Memory B cell (primary cell): ENCODE measurements around the gene TUBB3.

ENCODE experiments used
- ATAC-seq: fragments of 150-1000 bp; cut with Tn5 transposase; 2 replicates; pipeline ENCODE4 v1.10.0; 2021; ENCODE audit warnings: low read depth, mild to moderate bottlenecking, moderate library complexity
- DNase-seq, 2 donors: peaks; one replicate each; pipeline ENCODE4 v3.0.0; 2022; ENCODE audit warnings: low spot score in 2 of 2
- H3K27ac Mint-ChIP-seq: one replicate; pipeline ENCODE4 v1.8.0; 2022; ENCODE audit warnings: mild to moderate bottlenecking, moderate library complexity, mixed read lengths
- H3K27me3 Mint-ChIP-seq: one replicate; pipeline ENCODE4 v1.8.0; 2022; ENCODE audit warnings: mixed read lengths
- H3K36me3 Mint-ChIP-seq: one replicate; pipeline ENCODE4 v1.8.0; 2022; ENCODE audit warnings: mild to moderate bottlenecking, mixed read lengths
- H3K4me1 Mint-ChIP-seq: one replicate; pipeline ENCODE4 v1.8.0; 2022; ENCODE audit warnings: mixed read lengths
- H3K4me3 Mint-ChIP-seq: one replicate; pipeline ENCODE4 v1.8.0; 2022; ENCODE audit warnings: mild to moderate bottlenecking, moderate library complexity, mixed read lengths
- H3K9me3 Mint-ChIP-seq: one replicate; pipeline ENCODE4 v1.8.0; 2022; ENCODE audit warnings: mixed read lengths

Gene TUBB3

GRCh38 chr16:89918453-89919347 lies 4.4 kb upstream of the TUBB3 start, which contains the start of gene MC1R:
MC1R (plus strand) TSS chr16:89918862; CDS start chr16:89919259, 397 bp downstream.
- Mint-ChIP-seq H3K4me3 (peak within 1 kb of the TSS; percentile 65), H3K27ac (no peak within 1 kb of the TSS), H3K27me3 (peaks cover 13% of the 10 kb centered on the region), H3K4me1 (peaks cover 13% of the 10 kb centered on the region), H3K9me3 (no peaks in the 10 kb centered on the region), H3K36me3 (no peaks in the 10 kb centered on the region)
- DNase-seq (no peak), ATAC-seq (peak; percentile 23)

- H3K4me1 Mint-ChIP-seq = peaks cover 11% of the 10 kb centered on the region
- no peak for DNase-seq
- no peaks in the 10 kb centered on the region for H3K36me3 Mint-ChIP-seq
- peak overlapping the region; percentile 6 for H3K4me3 Mint-ChIP-seq
- no peaks in the 10 kb centered on the region for H3K9me3 Mint-ChIP-seq
- no peak for ATAC-seq
- H3K27me3 Mint-ChIP-seq = peaks cover 13% of the 10 kb centered on the region
- no peak overlapping the region for H3K27ac Mint-ChIP-seq
These were observed 3.4 kb upstream of the TUBB3 start for GRCh38 chr16:89919535-89920406.

- H3K36me3 Mint-ChIP-seq = no peaks in the 10 kb centered on the region
- H3K4me1 Mint-ChIP-seq = peaks cover 11% of the 10 kb centered on the region
- DNase-seq (no peak), ATAC-seq (no peak)
- peaks cover 13% of the 10 kb centered on the region for H3K27me3 Mint-ChIP-seq
- no peaks in the 10 kb centered on the region for H3K9me3 Mint-ChIP-seq
- no peak overlapping the region for H3K4me3 Mint-ChIP-seq
- H3K27ac Mint-ChIP-seq = no peak overlapping the region
These were observed 2.4 kb upstream of the TUBB3 start for GRCh38 chr16:89920723-89921122.

- DNase-seq = no peak
- Mint-ChIP-seq H3K9me3 (no peaks in the 10 kb centered on the region), H3K4me3 (no peak overlapping the region), H3K27ac (no peak overlapping the region), H3K4me1 (peaks cover 11% of the 10 kb centered on the region), H3K27me3 (peaks cover 13% of the 10 kb centered on the region), H3K36me3 (no peaks in the 10 kb centered on the region)
- no peak for ATAC-seq
These were observed 1.9 kb upstream of the TUBB3 start for GRCh38 chr16:89921131-89921701.

GRCh38 chr16:89921702-89922476 lies 1.3 kb upstream of the TUBB3 start:
- no peaks in the 10 kb centered on the region for H3K9me3 Mint-ChIP-seq
- H3K27me3 Mint-ChIP-seq = peaks cover 13% of the 10 kb centered on the region
- H3K27ac Mint-ChIP-seq = no peak overlapping the region
- DNase-seq (no peak), ATAC-seq (no peak)
- H3K36me3 Mint-ChIP-seq = no peaks in the 10 kb centered on the region
- H3K4me1 Mint-ChIP-seq = peaks cover 11% of the 10 kb centered on the region
- H3K4me3 Mint-ChIP-seq = peak overlapping the region; percentile 14

- no peak for ATAC-seq
- Mint-ChIP-seq H3K4me1 (peaks cover 11% of the 10 kb centered on the region), H3K27me3 (peaks cover 13% of the 10 kb centered on the region), H3K4me3 (peak overlapping the region; percentile 41), H3K27ac (no peak overlapping the region), H3K36me3 (no peaks in the 10 kb centered on the region), H3K9me3 (no peaks in the 10 kb centered on the region)
- DNase-seq = no peak
These were observed 662 bp upstream of the TUBB3 start for GRCh38 chr16:89922477-89922883.

GRCh38 chr16:89923640-89924296 lies 626 bp downstream of the TUBB3 start:
- ATAC-seq (no peak), DNase-seq (no peak)
- H3K4me3 Mint-ChIP-seq = peak overlapping the region; percentile 29
- peaks cover 11% of the 10 kb centered on the region for H3K27me3 Mint-ChIP-seq
- H3K9me3 Mint-ChIP-seq = no peaks in the 10 kb centered on the region
- H3K36me3 Mint-ChIP-seq = no peaks in the 10 kb centered on the region
- H3K4me1 Mint-ChIP-seq = peaks cover 8% of the 10 kb centered on the region
- no peak overlapping the region for H3K27ac Mint-ChIP-seq

- H3K4me3 Mint-ChIP-seq = no peak overlapping the region
- H3K36me3 Mint-ChIP-seq = no peaks in the 10 kb centered on the region
- peaks cover 8% of the 10 kb centered on the region for H3K4me1 Mint-ChIP-seq
- no peak overlapping the region for H3K27ac Mint-ChIP-seq
- H3K9me3 Mint-ChIP-seq = no peaks in the 10 kb centered on the region
- H3K27me3 Mint-ChIP-seq = peaks cover 11% of the 10 kb centered on the region
- ATAC-seq (peak; percentile 31), DNase-seq (no peak)
These were observed 1.3 kb downstream of the TUBB3 start for GRCh38 chr16:89924297-89924924.

GRCh38 chr16:89924925-89925307 lies 1.8 kb downstream of the TUBB3 start:
- no peak overlapping the region for H3K4me3 Mint-ChIP-seq
- no peak for DNase-seq
- peaks cover 1% of the 10 kb centered on the region for H3K36me3 Mint-ChIP-seq
- H3K9me3 Mint-ChIP-seq = no peaks in the 10 kb centered on the region
- peaks cover 11% of the 10 kb centered on the region for H3K27me3 Mint-ChIP-seq
- peaks cover 8% of the 10 kb centered on the region for H3K4me1 Mint-ChIP-seq
- no peak for ATAC-seq
- H3K27ac Mint-ChIP-seq = no peak overlapping the region

GRCh38 chr16:89925596-89926079 lies 2.5 kb downstream of the TUBB3 start:
- no peaks in the 10 kb centered on the region for H3K9me3 Mint-ChIP-seq
- H3K27me3 Mint-ChIP-seq = peaks cover 9% of the 10 kb centered on the region
- peaks cover 6% of the 10 kb centered on the region for H3K4me1 Mint-ChIP-seq
- H3K4me3 Mint-ChIP-seq = no peak overlapping the region
- no peak for DNase-seq
- peak; percentile 4 for ATAC-seq
- H3K27ac Mint-ChIP-seq = no peak overlapping the region
- peaks cover 2% of the 10 kb centered on the region for H3K36me3 Mint-ChIP-seq

- DNase-seq = no peak
- no peak for ATAC-seq
- Mint-ChIP-seq H3K9me3 (no peaks in the 10 kb centered on the region), H3K36me3 (peaks cover 2% of the 10 kb centered on the region), H3K27me3 (peaks cover 9% of the 10 kb centered on the region), H3K27ac (no peak overlapping the region), H3K4me1 (peaks cover 8% of the 10 kb centered on the region), H3K4me3 (no peak overlapping the region)
These were observed 8.3 kb downstream of the TUBB3 start for GRCh38 chr16:89931305-89931896.

- H3K9me3 Mint-ChIP-seq = no peaks in the 10 kb centered on the region
- DNase-seq = no peak
- H3K4me1 Mint-ChIP-seq = peaks cover 8% of the 10 kb centered on the region
- no peak for ATAC-seq
- H3K4me3 Mint-ChIP-seq = no peak overlapping the region
- H3K27ac Mint-ChIP-seq = no peak overlapping the region
- H3K36me3 Mint-ChIP-seq = peaks cover 2% of the 10 kb centered on the region
- peaks cover 9% of the 10 kb centered on the region for H3K27me3 Mint-ChIP-seq
These were observed 8.8 kb downstream of the TUBB3 start for GRCh38 chr16:89931964-89932363.
